Type B pancreatic cell (in vitro differentiated cells): ENCODE results near the gene MTA3. TPM values are rescaled to one million over a fixed set of nuclear protein-coding genes. Genes with fewer than 3 reads are reported as not detected.
"Not testable (repeated sequence)": the region's sequence is repeated elsewhere in the genome, so short reads cannot be mapped to it uniquely, and the experiment has no call there.

Experiments
- DNase-seq: peaks from one replicate; pipeline ENCODE4 v3.0.0; 2021; ENCODE audit warnings: mixed read lengths; ENCODE audit not compliant: unreplicated experiment; ENCODE audit errors: extremely low spot score
- H3K27ac Mint-ChIP-seq: 2 replicates; pipeline ENCODE4 v1.8.0; 2021; ENCODE audit warnings: mild to moderate bottlenecking, mixed read lengths
- H3K27me3 Mint-ChIP-seq: 2 replicates; pipeline ENCODE4 v1.8.0; 2021; ENCODE audit warnings: mixed read lengths
- H3K36me3 Mint-ChIP-seq: 2 replicates; pipeline ENCODE4 v1.8.0; 2021; ENCODE audit warnings: mixed read lengths
- H3K4me1 Mint-ChIP-seq: one replicate; pipeline ENCODE4 v1.8.0; 2021; ENCODE audit warnings: mixed read lengths; ENCODE audit not compliant: unreplicated experiment
- H3K4me3 Mint-ChIP-seq: 2 replicates; pipeline ENCODE4 v1.8.0; 2021; ENCODE audit warnings: mild to moderate bottlenecking, mixed read lengths
- H3K9me3 Mint-ChIP-seq: 2 replicates; pipeline ENCODE4 v1.8.0; 2021; ENCODE audit warnings: mixed read lengths
- CTCF ChIP-seq: fragments of 200-600 bp; sonication (generic); conservative IDR thresholded peaks from 2 replicates; pipeline ENCODE4 v1.5.0; 2021; ENCODE audit warnings: antibody characterized with exemption, mild to moderate bottlenecking
- total RNA-seq: library from RNA; stranded (reverse); gene quantifications from 2 replicates; pipeline ENCODE4 v1.2.1, GENCODE V29; 2021; ENCODE audit warnings: low replicate concordance

MTA3 gene
- total RNA-seq, 1 donor from 2014 or later = 59.7 TPM

- Mint-ChIP-seq H3K36me3 (peaks cover 19% of the 10 kb centered on the region), H3K27me3 (no peaks in the 10 kb centered on the region), H3K9me3 (no peaks in the 10 kb centered on the region), H3K4me3 (no peak overlapping the region), H3K27ac (no peak overlapping the region), H3K4me1 (peaks cover 20% of the 10 kb centered on the region)
- no peak for DNase-seq
- no peak for TF ChIP-seq CTCF
Observed at GRCh38 chr2:42573256-42573655, 4.8 kb downstream of the MTA3 start.

- no peaks in the 10 kb centered on the region for H3K9me3 Mint-ChIP-seq
- H3K36me3 Mint-ChIP-seq = peaks cover 32% of the 10 kb centered on the region
- DNase-seq = no peak
- TF ChIP-seq CTCF = no peak
- H3K27ac Mint-ChIP-seq = peak overlapping the region; percentile 44
- peaks cover 14% of the 10 kb centered on the region for H3K4me1 Mint-ChIP-seq
- no peak overlapping the region for H3K4me3 Mint-ChIP-seq
- no peaks in the 10 kb centered on the region for H3K27me3 Mint-ChIP-seq
Observed at GRCh38 chr2:42575458-42576064, 7.1 kb downstream of the MTA3 start.

GRCh38 chr2:42578621-42579020, 10.2 kb downstream of the MTA3 start:
- no peak overlapping the region for H3K27ac Mint-ChIP-seq
- H3K9me3 Mint-ChIP-seq = no peaks in the 10 kb centered on the region
- DNase-seq = no peak
- H3K27me3 Mint-ChIP-seq = no peaks in the 10 kb centered on the region
- peaks cover 11% of the 10 kb centered on the region for H3K4me1 Mint-ChIP-seq
- peaks cover 40% of the 10 kb centered on the region for H3K36me3 Mint-ChIP-seq
- H3K4me3 Mint-ChIP-seq = no peak overlapping the region
- TF ChIP-seq CTCF = no peak

- Mint-ChIP-seq H3K27ac (no peak overlapping the region), H3K9me3 (no peaks in the 10 kb centered on the region), H3K27me3 (no peaks in the 10 kb centered on the region), H3K36me3 (peaks cover 27% of the 10 kb centered on the region), H3K4me1 (peaks cover 6% of the 10 kb centered on the region), H3K4me3 (no peak overlapping the region)
- no peak for TF ChIP-seq CTCF
- no peak for DNase-seq
Observed at GRCh38 chr2:42581257-42581656, 12.8 kb downstream of the MTA3 start.

- not testable (repeated sequence) for H3K9me3 Mint-ChIP-seq, H3K27ac Mint-ChIP-seq, DNase-seq, H3K4me3 Mint-ChIP-seq, H3K4me1 Mint-ChIP-seq, H3K27me3 Mint-ChIP-seq
- peaks cover 20% of the 10 kb centered on the region for H3K36me3 Mint-ChIP-seq
Observed at GRCh38 chr2:42584628-42585027, 16.2 kb downstream of the MTA3 start.

- no peaks in the 10 kb centered on the region for H3K27me3 Mint-ChIP-seq
- TF ChIP-seq CTCF = no peak
- DNase-seq = no peak
- H3K36me3 Mint-ChIP-seq = peaks cover 21% of the 10 kb centered on the region
- H3K27ac Mint-ChIP-seq = no peak overlapping the region
- no peak overlapping the region for H3K4me3 Mint-ChIP-seq
- no peaks in the 10 kb centered on the region for H3K9me3 Mint-ChIP-seq
- H3K4me1 Mint-ChIP-seq = no peaks in the 10 kb centered on the region
Observed at GRCh38 chr2:42585779-42586178, 17.3 kb downstream of the MTA3 start.
